IPS DF 6.9 (cell line): ENCODE results near the gene ADIPOR1.
"Not testable (repeated sequence)": the region's sequence is repeated elsewhere in the genome, so short reads cannot be mapped to it uniquely, and the experiment has no call there.

Source experiments
- DNase-seq: peaks from one replicate; pipeline ENCODE4 v3.0.0-alpha.2; 2013; ENCODE audit warnings: low read depth, low spot score
- H3K27ac ChIP-seq: one replicate; pipeline ENCODE4 v1.5.1; 2013; ENCODE audit warnings: low read length, control low read depth
- H3K27me3 ChIP-seq: 2 replicates; pipeline ENCODE4 v1.6.1; 2013; ENCODE audit warnings: mild to moderate bottlenecking, low read length; ENCODE audit not compliant: control insufficient read depth, insufficient read depth
- H3K36me3 ChIP-seq: 2 replicates; pipeline ENCODE4 v1.6.1; 2013; ENCODE audit warnings: low read length; ENCODE audit not compliant: control insufficient read depth, insufficient read depth
- H3K4me1 ChIP-seq: 2 replicates; pipeline ENCODE4 v1.6.1; 2013; ENCODE audit warnings: low read length; ENCODE audit not compliant: control insufficient read depth, insufficient read depth
- H3K4me3 ChIP-seq: 2 replicates; pipeline ENCODE4 v1.5.1; 2013; ENCODE audit warnings: mild to moderate bottlenecking, low read length
- H3K9me3 ChIP-seq: 2 replicates; pipeline ENCODE4 v1.6.1; 2013; ENCODE audit warnings: low read length, inconsistent platforms; ENCODE audit not compliant: control insufficient read depth, insufficient read depth
- WGBS: extraction: QIAGEN DNeasy Blood & Tissue Kit; methylation state at CpG from one replicate; pipeline ENCODE4 v1.1.7; 2013; ENCODE audit warnings: mixed read lengths, missing lambda C conversion rate; ENCODE audit not compliant: insufficient read length, insufficient coverage; 5-methylcytosine and 5-hydroxymethylcytosine counted together

ADIPOR1 gene

DNA sequence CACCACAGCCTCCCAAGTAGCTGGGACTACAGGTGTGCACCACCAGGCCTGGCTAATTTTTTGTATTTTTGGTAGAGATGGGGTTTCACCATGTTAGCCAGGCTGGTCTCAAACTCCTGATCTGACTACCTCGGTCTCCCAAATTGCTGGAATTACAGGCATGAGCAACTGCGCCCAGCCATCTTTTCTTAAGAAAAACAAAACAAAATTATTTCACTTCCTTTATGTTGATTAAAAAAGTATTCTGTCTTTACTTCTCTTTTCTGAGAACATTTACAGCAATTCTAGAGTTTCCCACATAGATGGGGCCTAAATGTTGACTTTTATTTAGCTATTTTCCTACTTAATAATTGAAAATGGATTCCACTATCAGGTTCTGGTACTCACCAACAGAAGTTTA lies 31.8 kb upstream of the ADIPOR1 start:
- Histone ChIP-seq H3K36me3 (no peaks in the 10 kb centered on the region), H3K27ac (no peak overlapping the region), H3K27me3 (no peaks in the 10 kb centered on the region), H3K4me3 (no peak overlapping the region), H3K4me1 (no peaks in the 10 kb centered on the region), H3K9me3 (no peaks in the 10 kb centered on the region)
- WGBS: no CpG with 5 or more reads among the region's 2 CpGs
- DNase-seq: no peak

DNA sequence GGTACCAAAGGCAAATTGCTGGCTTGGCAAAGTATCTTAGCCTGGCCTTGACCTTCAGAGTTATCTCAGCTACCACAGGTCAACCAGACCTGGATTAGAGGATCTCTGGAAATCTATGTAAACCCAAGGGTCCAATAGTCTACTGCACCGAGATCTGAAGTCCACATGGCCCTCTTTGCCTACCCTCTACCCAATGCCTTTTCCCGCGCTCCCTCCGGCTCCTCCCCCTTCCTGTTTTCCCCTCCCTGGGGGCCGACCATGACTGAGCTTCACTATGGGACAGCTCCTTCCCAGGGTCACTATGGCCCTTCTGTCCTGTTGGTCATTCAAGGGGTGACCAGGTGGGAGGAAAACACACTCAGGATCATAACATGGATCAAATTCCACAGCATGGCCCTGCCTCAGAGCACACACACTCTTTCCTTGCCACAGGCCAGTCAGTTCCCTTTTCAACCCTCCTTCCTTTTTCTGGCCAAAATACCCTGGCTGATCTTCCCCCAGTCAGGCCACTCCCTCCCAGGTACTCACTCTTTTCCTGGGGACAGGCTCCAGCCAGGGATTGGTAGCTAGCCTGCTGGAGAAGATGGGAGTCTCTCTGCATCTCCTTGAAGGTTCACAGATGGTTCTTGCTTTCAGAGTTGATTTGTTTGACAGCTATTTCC lies 29.9 kb upstream of the ADIPOR1 start:
- no peak for DNase-seq
- Histone ChIP-seq H3K4me1 (no peaks in the 10 kb centered on the region), H3K27me3 (no peaks in the 10 kb centered on the region), H3K36me3 (no peaks in the 10 kb centered on the region), H3K4me3 (no peak overlapping the region), H3K27ac (no peak overlapping the region), H3K9me3 (no peaks in the 10 kb centered on the region)
- no CpG with 5 or more reads among the region's 5 CpGs for WGBS

DNA sequence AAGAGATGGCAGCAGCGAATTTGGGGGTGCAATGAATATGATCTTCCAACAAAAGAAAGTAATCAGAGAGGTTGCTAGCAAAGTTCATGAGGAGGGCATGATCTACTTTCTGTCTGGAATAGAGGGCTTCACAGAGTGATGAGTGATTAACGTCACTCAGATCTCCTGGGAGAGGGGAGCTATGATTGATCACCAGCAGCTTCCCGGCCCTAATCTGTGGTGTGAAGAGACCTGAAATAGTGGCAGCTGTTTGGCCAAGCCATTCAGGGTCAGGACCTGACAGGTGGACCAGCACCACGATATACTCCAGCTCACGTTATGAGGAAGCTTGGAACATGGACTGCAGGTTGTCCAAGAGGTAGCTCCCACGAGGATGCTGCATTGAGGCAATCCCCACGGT lies 29.1 kb upstream of the ADIPOR1 start:
- H3K36me3 ChIP-seq: no peaks in the 10 kb centered on the region
- H3K27me3 ChIP-seq: no peaks in the 10 kb centered on the region
- no peaks in the 10 kb centered on the region for H3K9me3 ChIP-seq
- H3K4me1 ChIP-seq: no peaks in the 10 kb centered on the region
- no peak for DNase-seq
- H3K4me3 ChIP-seq: no peak overlapping the region
- no peak overlapping the region for H3K27ac ChIP-seq
- WGBS: no CpG with 5 or more reads among the region's 7 CpGs

DNA sequence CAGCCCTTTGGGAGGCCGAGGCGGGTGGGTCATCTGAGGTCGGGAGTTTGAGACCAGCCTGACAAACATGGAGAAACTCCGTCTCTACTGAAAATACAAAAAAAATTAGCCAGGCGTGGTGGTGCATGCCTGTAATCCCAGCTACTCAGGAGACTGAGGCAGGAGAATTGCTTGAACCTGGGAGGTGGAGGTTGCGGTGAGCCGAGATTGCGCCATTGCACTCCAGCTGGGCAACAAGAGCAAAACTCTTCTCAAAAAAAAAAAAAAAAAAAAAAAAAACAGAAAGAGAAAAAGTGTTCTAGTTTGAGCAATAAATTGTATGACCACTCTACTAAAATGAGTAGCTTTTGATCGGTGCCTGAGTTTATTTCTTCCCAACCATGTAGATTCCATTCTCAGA lies 28.0 kb upstream of the ADIPOR1 start:
- H3K4me3 ChIP-seq, H3K36me3 ChIP-seq, DNase-seq, H3K9me3 ChIP-seq, H3K4me1 ChIP-seq, H3K27ac ChIP-seq, H3K27me3 ChIP-seq: not testable (repeated sequence)
- WGBS: no CpG with 5 or more reads among the region's 9 CpGs

DNA sequence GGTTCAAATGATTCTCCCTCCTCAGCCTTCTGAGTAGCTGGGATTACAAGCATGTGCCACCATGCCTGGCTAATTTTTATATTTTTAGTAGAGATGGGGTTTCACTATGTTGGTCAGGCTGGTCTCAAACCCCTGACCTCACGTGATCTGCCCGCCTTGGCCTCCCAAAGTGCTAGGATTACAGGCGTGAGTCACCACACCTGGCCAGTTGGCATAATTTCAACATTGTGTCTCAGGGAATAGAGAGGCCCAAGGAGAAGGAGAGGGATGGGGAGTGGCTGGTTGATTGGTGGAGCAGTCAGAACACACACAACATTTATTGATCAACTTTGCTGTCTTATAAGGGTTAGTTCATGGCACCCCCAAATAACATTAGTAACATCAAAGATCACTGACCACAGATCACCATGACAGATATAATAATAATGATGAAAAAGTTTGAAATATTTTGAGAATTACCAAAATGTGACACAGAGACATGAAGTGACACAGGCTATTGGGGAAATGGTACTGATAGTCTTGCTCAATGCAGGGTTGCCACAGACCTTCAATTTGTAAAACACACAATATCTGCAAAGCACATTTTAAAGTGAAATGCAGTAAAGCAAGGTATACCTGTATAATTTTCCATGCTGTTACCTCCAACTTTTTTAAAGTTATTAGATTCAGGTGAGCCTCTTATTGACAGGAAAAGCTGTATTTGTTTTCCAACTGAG lies 24.8 kb upstream of the ADIPOR1 start:
- Histone ChIP-seq H3K36me3 (no peaks in the 10 kb centered on the region), H3K27ac (no peak overlapping the region), H3K4me1 (peaks cover 2% of the 10 kb centered on the region; the same call in 1 of the 2 replicates), H3K27me3 (no peaks in the 10 kb centered on the region), H3K9me3 (no peaks in the 10 kb centered on the region), H3K4me3 (no peak overlapping the region)
- DNase-seq: no peak
- no CpG with 5 or more reads among the region's 3 CpGs for WGBS

DNA sequence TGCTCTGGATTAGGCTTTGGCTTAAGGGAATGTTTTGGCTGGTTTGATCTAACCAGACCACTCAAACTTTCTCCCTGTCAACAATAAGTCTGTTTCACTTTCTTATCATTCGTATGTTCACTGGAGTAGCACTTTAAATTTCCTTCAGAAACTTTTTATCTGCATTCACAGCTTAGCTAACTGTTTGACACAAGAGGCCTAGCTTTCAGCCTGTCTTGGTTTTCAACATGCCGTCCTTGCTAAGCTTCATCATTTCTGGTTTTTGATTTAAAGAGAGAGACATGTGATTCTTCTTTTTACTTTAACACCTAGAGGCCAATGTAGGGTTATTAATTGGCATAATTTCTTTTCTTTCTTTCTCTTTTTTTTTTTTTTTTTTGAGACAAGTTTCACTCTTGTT lies 23.8 kb upstream of the ADIPOR1 start:
- Histone ChIP-seq H3K4me1 (peaks cover 2% of the 10 kb centered on the region; the same call in 1 of the 2 replicates), H3K36me3 (no peaks in the 10 kb centered on the region), H3K27ac (no peak overlapping the region), H3K27me3 (no peaks in the 10 kb centered on the region), H3K9me3 (no peaks in the 10 kb centered on the region), H3K4me3 (no peak overlapping the region)
- no peak for DNase-seq
- WGBS: no CpG with 5 or more reads among the region's 2 CpGs

DNA sequence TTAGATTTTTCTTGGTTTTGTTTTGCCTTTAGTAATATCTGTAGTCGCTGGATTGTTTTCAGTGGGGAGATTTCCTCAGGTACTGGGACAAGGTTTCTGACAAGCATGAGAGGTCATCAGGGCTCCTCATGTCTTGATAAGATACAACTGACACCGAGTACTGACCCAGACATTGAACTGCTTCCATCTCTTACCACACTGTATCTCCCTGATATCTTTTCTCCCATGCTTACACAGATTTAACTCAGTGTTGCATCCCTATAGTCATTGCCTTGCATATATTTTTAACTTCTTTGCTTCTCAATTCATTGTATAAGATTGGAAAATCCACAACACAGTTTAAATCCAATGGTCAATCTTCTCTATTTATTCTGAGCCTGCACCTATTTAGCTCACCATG lies 21.3 kb upstream of the ADIPOR1 start:
- Histone ChIP-seq H3K4me1 (peaks cover 2% of the 10 kb centered on the region; the same call in 1 of the 2 replicates), H3K36me3 (no peaks in the 10 kb centered on the region), H3K27ac (no peak overlapping the region), H3K4me3 (no peak overlapping the region), H3K27me3 (no peaks in the 10 kb centered on the region), H3K9me3 (no peaks in the 10 kb centered on the region)
- WGBS: no CpG with 5 or more reads among the region's 2 CpGs
- DNase-seq: no peak

DNA sequence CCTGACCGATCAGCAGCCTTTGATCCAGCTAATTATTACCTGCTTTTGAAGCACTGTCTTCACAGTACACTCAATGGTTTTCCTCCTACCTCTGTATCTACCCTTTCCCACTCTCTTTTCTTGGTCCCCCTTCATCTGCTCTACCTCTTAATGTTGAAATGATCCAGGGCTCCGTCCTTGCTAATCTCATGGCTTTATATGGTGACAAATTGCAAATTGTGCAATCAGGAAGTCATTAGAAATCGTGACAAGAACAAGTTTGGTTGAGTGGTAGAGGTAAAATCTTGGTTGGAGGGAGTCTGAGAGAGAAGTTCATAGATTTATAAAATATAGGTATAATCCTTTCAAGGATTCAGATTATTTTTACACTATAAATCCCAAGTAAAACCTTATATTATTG lies 18.5 kb upstream of the ADIPOR1 start:
- Histone ChIP-seq H3K27me3 (no peaks in the 10 kb centered on the region), H3K36me3 (no peaks in the 10 kb centered on the region), H3K4me1 (peaks cover 2% of the 10 kb centered on the region; the same call in 1 of the 2 replicates), H3K4me3 (no peak overlapping the region), H3K27ac (no peak overlapping the region), H3K9me3 (no peaks in the 10 kb centered on the region)
- no peak for DNase-seq
- no CpG with 5 or more reads among the region's 3 CpGs for WGBS

DNA sequence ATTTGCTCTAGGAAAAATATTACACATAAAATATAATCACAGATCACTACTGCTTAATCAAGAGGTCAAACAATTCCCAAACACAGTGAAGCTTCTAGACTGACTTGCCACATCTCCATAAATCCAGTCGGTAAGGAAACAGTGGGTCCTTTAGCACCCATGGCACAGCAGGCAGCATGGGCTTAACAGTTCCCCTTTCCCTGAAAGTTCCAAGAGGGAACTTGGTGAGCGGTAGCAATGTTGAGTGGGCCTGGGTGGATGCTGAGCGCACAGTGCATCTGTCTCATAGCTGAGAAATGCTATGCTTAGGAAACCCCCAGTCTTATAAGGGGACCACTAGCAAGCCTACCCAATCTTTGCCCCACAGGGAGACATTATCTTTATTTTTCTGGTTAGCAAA lies 16.7 kb upstream of the ADIPOR1 start:
- Histone ChIP-seq H3K27me3 (no peaks in the 10 kb centered on the region), H3K4me1 (peaks cover 2% of the 10 kb centered on the region; the same call in 1 of the 2 replicates), H3K4me3 (no peak overlapping the region), H3K27ac (no peak overlapping the region), H3K9me3 (no peaks in the 10 kb centered on the region), H3K36me3 (no peaks in the 10 kb centered on the region)
- WGBS: no CpG with 5 or more reads among the region's 3 CpGs
- no peak for DNase-seq

DNA sequence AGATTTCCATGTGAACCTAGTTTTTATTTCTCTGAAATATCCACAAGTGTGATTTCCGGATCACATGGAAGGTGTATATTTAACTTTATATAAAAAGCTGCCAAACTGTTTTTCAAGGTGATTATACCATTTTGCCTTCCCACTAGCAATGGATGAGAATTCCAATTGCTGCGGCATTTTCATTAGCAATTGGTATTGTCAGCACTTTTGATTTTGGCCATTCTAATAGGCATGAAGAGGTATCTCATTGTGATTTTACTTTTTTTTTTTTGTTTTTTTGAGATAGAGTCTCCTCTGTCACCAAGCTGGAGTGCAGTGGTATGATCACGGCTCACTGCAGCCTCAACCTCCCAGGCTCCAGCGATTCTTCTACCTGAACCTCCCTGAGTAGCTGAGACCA lies 13.9 kb upstream of the ADIPOR1 start:
- no peaks in the 10 kb centered on the region for H3K4me1 ChIP-seq
- no CpG with 5 or more reads among the region's 4 CpGs for WGBS
- H3K4me3 ChIP-seq: no peak overlapping the region
- H3K9me3 ChIP-seq: no peaks in the 10 kb centered on the region
- no peak overlapping the region for H3K27ac ChIP-seq
- H3K27me3 ChIP-seq: no peaks in the 10 kb centered on the region
- no peak for DNase-seq
- no peaks in the 10 kb centered on the region for H3K36me3 ChIP-seq

DNA sequence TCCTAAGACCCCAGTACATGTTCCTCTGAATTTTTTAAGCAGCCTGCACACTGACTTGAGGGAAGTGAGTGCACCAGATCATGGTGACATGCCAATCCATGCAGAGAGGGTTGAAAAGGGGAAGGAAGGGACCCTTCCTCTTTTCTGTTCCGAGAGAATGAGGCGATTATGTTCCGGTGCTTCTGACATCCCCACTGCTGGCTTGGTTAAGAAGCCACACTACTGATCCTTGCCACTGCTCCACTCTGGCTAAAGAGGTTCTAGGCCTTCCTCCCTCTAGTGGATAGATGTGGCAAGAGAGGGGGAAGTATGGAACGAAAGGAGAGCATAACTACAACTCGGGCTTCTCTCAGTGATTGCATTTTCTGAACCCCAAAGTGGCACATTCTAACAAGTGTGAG lies 10.8 kb upstream of the ADIPOR1 start:
- no CpG with 5 or more reads among the region's 5 CpGs for WGBS
- no peak for DNase-seq
- H3K4me3 ChIP-seq: no peak overlapping the region
- no peaks in the 10 kb centered on the region for H3K9me3 ChIP-seq
- peaks cover 4% of the 10 kb centered on the region; the same call in 1 of the 2 replicates for H3K4me1 ChIP-seq
- H3K27ac ChIP-seq: no peak overlapping the region
- no peaks in the 10 kb centered on the region for H3K36me3 ChIP-seq
- no peaks in the 10 kb centered on the region for H3K27me3 ChIP-seq
